NCI-H510A (cell line): Measurements from ENCODE around the gene SCYGR8.
A peak's percentile ranks its signal among the peaks of the same experiment; 100 is the strongest.
"Not testable (repeated sequence)": the region's sequence is repeated elsewhere in the genome, so short reads cannot be mapped to it uniquely, and the experiment has no call there.

ENCODE experiments used
- DNase-seq: peaks from one replicate; lab custom pipeline; 2025; lab: John Stamatoyannopoulos, UW

SCYGR8 gene

GRCh38 chr2:227745594-227745993 lies at the start of gene SCYGR8:
Gene SCYGR8 (plus strand): TSS chr2:227745894. CDS start chr2:227745894, 0 bp downstream.
- DNase-seq, result no peak

- DNase-seq, result no peak
Observed at GRCh38 chr2:227696990-227697679, 48.6 kb upstream of the SCYGR8 start.

- no peak for DNase-seq
Observed at GRCh38 chr2:227701556-227701955, 44.1 kb upstream of the SCYGR8 start.

- peak; percentile 29 for DNase-seq
Observed at GRCh38 chr2:227703280-227703732, 42.4 kb upstream of the SCYGR8 start.

GRCh38 chr2:227703961-227704360 lies 41.7 kb upstream of the SCYGR8 start:
- DNase-seq, result no peak

- DNase-seq, result no peak
Observed at GRCh38 chr2:227706859-227707258, 38.8 kb upstream of the SCYGR8 start.

- DNase-seq, result no peak
Observed at GRCh38 chr2:227707390-227707789, 38.3 kb upstream of the SCYGR8 start.

- DNase-seq, result no peak
Observed at GRCh38 chr2:227710986-227711385, 34.7 kb upstream of the SCYGR8 start.

- DNase-seq, result no peak
Observed at GRCh38 chr2:227713291-227713690, 32.4 kb upstream of the SCYGR8 start.

- DNase-seq, result no peak
Observed at GRCh38 chr2:227716501-227716900, 29.2 kb upstream of the SCYGR8 start.

- peak; percentile 74 for DNase-seq
Observed at GRCh38 chr2:227717687-227718567, 27.8 kb upstream of the SCYGR8 start, which contains the start of gene SLC19A3. Gene SLC19A3 (minus strand): TSS chr2:227718028. CDS start chr2:227702318, 15,710 bp downstream.

GRCh38 chr2:227719641-227720040 lies 26.1 kb upstream of the SCYGR8 start:
- DNase-seq, result no peak

GRCh38 chr2:227720680-227721079 lies 25.0 kb upstream of the SCYGR8 start:
- no peak for DNase-seq

- DNase-seq, result not testable (repeated sequence)
Observed at GRCh38 chr2:227722821-227723220, 22.9 kb upstream of the SCYGR8 start.

GRCh38 chr2:227724394-227725039 lies 21.2 kb upstream of the SCYGR8 start, which contains the start of gene SCYGR6:
Gene SCYGR6 (minus strand): TSS chr2:227724757. CDS start chr2:227724757, 0 bp downstream.
- no peak for DNase-seq

GRCh38 chr2:227728035-227728434 lies 17.7 kb upstream of the SCYGR8 start, which contains the start of gene SCYGR7:
Gene SCYGR7 (plus strand): TSS chr2:227728335. CDS start chr2:227728335, 0 bp downstream.
- DNase-seq, result no peak

- no peak for DNase-seq
Observed at GRCh38 chr2:227739351-227739750, 6.3 kb upstream of the SCYGR8 start.

GRCh38 chr2:227740705-227741104 lies 5.0 kb upstream of the SCYGR8 start:
- not testable (repeated sequence) for DNase-seq

GRCh38 chr2:227748079-227748478 lies 2.4 kb downstream of the SCYGR8 start:
- no peak for DNase-seq

GRCh38 chr2:227756261-227756660 lies 10.6 kb downstream of the SCYGR8 start:
- not testable (repeated sequence) for DNase-seq

- no peak for DNase-seq
Observed at GRCh38 chr2:227759411-227760118, 13.9 kb downstream of the SCYGR8 start.
